Esophagus mucosa (tissue), 1 donor: ENCODE data around the gene RNF220. TPM values are rescaled to one million over a fixed set of nuclear protein-coding genes. Genes with fewer than 3 reads are reported as not detected.

Experiments used
- ATAC-seq: fragments of 200-7000 bp; cut with Tn5 transposase; one replicate; pipeline ENCODE4 v1.9.1; 2020
- total RNA-seq: library from RNA; stranded (reverse); gene quantifications from one replicate; pipeline ENCODE4 v1.2.4, GENCODE V29; 2023
- donor health status: DM: yes; HTN: yes; CAD: no.

The RNF220 gene
- total RNA-seq, 1 donor from 2014 or later, result 29.4 TPM

DNA sequence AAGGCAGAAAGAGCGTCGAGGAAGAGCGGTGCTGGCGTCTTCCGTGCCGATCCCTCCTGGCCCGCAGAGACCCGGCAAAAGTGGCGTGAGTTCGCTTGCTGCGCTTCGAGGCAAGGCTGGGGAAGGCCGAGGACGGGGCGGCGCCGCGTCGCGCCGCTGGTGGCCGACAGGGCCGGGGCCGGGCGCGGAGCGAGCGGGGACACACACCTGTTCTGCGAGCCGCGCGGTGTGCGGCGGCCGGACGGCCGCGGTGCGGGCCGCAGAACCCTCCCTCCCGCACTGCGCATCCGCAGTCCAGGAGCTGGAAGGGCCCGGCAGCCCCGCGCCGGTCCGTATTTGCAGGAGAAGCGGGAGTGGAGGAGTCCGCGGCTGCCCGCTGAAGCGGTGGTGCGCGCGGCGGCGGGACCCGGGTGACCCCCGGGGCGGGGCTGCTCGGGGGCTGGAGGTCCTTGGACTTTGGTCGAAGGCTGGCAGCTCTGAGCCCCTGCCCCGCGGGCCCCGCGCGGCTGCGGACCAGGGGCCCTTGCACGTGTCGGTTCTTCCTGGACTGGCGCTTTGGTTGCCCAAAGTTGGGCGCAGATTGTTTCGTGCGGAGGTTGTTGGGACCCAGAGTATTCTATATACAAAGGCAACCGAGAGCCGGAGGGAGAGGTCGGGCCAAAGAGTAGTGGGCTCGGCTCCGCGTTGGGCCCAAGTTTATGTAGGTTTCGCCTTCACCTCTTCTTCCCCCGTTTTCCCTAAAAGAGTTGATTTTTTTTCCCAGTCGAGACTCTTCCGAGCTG, 2.6 kb downstream of the RNF220 start:
- peak; percentile 5 for ATAC-seq

DNA sequence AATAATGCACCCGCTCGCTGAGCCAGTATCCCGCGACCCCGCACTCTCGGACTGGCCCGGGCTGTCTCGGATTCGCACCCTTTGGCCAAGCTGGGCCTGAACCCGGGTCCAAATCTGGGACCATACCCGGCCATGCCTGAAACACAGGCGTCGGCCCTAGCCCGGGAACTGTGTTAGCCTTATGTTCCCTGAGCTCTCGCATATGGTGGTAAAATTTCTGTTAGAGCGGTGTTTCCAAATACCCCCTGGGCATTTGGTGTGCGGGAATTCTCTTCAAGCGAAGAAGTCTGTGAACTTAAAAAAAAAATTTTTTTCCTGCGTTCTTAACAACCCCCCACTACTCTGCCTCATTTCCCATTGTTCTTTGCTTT, 3.1 kb downstream of the RNF220 start:
- no peak for ATAC-seq

DNA sequence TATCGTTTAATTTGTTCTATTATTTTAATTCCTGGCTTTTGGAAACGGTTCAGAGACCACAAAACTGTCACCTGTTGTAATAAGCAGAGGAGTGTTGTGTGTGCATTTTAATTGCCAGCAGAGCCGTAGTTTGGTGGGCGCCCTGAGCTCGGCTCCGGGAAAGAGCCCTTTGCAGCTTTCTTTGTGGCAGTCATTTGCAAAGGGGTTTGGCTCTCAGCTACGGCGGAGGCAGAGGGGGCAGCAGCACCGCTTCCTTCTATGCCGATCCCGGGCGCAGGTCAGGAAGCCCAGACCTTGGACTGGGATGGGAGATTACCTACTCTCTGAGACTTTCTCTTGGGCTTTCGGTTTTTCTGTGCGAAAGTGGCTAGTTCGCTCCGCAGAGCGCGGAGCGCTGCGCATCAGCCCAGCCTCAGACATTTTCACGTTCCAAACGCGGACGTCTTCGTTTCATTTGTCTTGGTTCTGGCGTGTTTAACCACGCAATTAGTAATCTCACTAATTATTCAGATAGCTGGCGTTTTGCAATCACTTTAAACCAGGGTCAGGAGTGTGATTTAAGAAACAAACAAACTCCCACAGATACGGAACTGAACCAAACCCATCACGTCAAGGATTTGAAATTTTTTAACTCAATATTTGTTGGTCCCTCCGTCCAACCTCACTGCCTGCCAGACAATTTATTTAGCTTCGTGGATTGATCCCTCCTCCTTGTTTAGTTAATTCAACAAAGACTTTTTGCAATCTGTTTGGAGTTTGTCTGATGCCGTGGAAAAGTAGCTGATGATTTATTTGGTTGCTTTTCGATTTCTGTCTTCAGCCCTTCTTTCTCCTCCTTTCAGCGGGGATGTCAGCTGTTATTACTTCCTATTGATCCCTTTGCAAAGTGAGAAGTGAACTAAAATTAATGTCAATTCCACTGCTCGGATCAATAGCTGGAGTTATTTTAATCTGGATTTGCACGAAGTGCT, 3.9 kb downstream of the RNF220 start:
- ATAC-seq, result no peak

DNA sequence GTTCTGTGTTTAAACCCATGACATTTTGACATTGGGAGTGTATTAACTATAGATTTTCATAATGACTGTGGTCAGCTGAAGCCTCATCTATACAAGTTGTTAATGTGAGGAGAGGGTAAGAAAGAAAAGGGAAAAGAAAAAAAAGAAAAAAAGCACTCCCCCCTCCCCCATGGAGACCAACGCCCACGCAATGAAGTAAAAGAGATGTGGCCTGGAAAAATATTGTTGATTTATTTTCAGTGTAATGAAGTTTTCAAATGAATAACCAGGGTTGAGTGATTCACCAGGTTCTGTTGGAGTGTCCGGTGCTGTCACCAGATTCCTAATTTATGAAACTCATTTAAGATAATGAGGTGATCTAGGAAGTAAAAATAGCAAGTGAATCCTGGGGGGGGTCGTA, 4.7 kb downstream of the RNF220 start:
- no peak for ATAC-seq

DNA sequence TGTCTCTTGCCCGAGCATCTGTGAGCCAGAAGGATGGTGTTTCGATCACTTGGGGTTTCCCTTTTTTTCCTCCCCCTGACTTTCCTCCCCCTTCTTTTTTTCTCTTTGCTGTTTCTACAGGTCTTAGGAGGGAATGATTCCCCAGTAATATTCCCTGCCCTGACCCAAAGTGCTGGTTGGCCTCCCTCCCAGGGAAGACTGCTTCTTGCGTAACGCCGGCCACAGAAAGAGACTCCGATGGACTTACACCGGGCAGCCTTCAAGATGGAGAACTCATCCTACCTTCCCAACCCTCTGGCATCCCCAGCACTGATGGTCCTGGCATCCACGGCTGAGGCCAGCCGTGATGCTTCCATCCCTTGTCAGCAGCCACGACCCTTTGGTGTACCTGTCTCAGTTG, 6.8 kb downstream of the RNF220 start:
- no peak for ATAC-seq

DNA sequence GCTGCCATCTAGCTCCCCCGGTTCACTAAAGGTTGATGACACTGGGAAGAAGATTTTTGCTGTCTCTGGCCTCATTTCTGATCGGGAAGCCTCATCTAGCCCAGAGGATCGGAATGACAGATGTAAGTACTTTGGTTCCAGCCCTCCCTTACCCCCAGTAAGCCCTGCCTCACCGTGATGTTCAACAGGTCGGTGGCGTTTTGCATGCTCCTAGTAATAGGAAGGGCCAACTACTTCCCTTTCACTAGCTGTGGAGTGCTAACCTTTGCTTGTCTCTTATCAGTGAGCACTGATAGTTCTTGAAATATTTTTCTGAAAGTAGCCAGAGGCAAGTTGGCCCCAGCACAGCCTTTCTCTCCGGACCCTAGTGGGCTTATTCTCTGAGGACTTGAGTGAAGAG, 7.5 kb downstream of the RNF220 start:
- no peak for ATAC-seq

DNA sequence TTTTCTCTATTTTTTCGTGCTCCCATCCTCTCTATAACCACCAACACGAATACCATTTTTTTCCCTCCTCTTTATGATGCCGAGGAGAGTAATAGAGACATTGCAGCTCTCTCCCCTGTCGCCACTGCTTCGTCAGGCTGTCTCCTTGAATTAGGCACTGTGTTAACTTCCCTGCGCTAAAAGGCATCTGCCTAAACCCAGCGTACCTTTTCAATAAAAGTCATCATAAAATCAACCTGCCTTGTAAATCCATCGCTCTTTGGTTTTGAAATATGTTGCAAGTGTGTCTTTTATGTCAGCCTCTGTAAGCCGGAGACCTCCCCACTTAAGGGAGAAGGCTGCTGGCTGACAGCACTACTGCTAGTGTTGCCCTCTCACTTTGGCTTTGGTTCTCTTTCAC, 8.7 kb downstream of the RNF220 start:
- ATAC-seq, result no peak

DNA sequence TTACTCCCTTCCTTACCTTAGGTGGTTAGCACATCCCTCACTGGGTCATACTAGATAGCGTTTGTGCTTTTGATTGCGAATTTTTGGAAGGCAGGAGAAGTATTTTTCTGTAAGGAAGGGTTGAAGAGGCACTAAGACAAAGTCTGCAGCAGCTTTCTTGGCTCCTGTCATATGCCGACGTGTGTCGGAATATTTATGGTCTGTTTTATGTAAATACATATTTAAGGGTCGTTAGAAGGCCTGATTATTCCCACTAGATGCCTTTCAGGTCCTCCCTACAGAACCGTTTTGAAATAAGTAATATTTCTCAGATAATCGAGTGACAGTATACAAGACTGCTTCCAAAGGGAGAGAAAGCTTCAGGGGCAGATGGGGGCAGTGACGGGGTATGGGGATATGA, 10.0 kb downstream of the RNF220 start:
- ATAC-seq, result no peak

DNA sequence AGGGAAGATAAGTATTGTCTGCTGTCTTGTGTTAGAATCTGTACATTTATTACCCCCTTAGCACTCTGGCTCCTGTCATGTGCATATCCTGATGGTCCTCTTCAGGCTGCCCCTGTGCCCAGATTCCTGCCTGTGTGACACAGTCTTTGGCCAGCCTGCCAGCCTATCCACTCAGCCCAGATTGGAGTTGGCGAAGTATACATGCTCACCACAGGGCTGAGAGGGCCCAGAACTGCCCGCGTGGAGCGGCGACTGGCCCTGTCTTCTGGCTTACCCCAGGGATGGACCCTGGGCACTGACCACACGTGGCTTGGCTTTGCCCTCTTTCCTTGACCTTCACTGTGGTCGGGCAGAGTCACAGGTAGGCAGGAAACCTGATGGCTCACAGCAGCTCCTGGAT, 11.4 kb downstream of the RNF220 start:
- ATAC-seq, result no peak

DNA sequence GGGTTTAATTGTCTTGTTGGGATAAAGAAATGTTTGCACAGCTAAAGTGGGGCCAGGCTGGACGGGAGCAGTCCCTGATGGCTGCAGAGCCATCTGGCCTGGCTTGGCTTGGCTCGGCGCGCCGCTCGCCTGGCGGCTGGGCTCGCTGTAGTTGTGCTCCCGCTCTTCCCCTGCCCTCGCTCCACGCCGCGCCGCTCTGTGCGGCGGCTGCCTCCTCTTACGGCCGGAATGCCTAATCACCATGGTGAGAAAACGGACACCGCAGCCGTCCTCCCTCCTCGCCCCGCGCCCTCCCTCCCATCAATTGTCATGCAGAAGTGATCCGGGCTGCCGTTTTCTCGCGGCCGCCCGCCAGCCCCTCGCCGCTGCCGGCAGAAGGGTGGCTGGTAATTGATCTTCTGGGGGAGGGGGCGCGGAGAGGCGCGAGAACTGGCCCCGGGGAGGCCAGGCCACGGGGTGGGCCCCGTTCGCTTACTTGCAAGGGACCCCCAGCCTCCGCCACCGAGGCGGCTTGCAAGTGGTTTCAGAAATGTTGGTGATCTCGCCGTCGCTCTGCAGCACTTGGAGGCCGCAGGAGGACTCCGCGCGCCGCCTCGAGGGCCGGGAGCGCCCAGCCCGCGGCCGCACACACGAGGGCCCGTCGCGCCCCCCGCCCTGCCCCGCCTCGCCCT, 12.4 kb downstream of the RNF220 start:
- ATAC-seq, result peak; percentile 23

DNA sequence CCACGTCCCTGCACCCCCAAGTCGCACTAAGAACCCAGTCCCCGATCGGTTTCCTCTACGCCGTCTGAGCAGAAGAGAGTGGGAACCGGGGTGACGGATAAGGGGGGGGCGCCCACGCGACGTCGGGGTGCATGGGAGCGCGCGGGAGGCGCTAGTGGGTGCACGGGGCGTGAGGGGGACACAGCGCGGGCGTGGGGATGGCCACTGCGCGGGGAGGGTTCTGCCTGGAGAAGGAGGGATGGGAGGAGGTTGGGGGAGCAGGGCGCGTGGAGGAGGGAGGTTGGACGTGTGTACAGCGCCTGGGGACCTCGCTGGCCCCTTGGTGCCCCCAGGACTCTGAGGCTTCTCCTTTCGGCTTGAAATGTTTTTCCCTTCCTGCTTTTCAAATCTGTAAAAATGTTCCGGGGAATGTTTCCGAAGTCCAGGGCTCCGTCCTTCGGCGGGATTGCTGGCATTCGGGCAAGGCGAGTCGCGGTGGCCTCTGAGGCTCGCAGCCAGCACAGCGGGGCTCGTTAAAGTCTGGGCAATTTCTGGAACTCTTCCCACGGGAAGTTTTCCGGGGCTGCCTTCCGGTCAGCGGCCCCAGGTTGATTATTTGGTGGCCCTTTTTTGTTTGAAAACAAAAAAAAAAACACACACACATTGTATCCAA, 13.1 kb downstream of the RNF220 start:
- no peak for ATAC-seq

DNA sequence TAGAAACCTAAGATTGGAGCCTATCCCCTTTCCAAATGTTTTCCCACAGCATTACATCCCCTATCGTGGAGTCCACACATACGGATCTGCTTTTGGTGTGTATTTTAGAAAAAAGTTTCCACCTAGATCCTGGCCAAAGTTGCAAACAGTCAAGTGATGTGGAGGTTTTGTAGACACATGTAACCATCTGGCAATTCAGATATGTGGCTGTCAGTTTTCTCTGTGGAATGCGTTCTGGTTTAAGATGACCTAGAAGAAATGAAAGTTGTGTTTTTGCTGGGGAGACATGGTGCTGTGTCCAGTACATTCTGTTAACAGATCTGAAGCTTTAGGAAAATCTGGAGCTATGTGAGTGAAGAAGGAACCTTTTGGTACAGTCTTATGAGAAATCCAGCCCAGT, 14.8 kb downstream of the RNF220 start:
- no peak for ATAC-seq

DNA sequence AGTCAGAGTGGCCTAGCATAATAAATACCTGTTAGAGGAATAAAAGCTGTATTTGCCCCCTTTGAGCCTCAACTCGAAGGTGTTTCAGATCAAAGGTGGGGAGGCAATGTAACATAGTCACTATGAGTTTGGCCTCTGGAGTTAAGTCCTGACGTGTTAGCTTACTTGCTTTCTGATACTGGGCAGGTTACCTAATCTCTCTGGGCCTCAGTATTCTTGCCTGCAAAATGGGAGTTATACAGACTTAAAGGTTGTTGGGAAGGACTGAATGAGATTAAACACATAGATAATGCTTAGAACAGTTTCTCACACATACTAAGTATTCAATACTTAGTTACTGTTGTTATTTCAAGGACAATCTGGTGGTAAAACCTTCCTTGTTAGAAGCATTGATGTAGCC, 15.5 kb downstream of the RNF220 start:
- no peak for ATAC-seq

DNA sequence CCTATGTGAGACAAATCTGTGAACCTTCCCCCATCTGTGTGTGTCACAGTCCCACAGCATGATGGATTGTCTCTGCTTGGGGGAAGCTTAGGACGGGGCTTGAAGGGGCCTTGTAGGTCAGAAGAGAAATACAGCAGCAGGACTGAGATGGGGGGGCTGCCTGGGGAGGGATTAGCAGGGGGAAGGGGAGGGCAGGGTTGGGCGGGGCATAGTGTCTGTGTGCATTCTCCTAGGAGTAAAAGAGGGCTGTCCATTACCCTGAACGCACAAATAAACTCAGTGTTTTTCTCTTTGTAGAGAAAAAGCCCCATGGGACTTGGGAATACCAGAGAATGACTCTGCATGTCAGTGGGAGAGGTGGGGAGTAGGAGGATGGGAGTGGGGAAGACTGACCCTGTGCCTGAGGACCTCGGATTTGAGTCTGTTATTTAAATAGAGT, 16.4 kb downstream of the RNF220 start:
- ATAC-seq, result no peak

DNA sequence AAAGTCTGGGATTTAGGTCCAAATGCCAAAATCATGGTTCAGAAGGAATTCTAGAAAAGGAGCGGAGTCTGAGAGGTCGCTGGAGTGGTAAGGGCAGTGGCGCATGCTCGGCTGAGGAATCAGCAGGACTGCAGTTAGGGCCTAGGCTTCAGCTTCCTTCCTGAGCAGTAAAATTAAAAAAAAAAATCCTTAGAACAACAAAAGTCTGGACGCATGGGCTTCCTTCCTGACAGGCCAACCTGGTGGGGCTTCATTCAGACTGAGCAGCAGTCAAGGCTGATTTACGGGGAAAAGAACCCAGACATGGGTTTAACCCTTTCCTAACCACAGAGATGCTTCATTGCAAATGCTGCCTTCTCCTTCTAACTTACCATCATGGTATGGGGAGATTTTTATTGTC, 17.1 kb downstream of the RNF220 start:
- ATAC-seq, result no peak

DNA sequence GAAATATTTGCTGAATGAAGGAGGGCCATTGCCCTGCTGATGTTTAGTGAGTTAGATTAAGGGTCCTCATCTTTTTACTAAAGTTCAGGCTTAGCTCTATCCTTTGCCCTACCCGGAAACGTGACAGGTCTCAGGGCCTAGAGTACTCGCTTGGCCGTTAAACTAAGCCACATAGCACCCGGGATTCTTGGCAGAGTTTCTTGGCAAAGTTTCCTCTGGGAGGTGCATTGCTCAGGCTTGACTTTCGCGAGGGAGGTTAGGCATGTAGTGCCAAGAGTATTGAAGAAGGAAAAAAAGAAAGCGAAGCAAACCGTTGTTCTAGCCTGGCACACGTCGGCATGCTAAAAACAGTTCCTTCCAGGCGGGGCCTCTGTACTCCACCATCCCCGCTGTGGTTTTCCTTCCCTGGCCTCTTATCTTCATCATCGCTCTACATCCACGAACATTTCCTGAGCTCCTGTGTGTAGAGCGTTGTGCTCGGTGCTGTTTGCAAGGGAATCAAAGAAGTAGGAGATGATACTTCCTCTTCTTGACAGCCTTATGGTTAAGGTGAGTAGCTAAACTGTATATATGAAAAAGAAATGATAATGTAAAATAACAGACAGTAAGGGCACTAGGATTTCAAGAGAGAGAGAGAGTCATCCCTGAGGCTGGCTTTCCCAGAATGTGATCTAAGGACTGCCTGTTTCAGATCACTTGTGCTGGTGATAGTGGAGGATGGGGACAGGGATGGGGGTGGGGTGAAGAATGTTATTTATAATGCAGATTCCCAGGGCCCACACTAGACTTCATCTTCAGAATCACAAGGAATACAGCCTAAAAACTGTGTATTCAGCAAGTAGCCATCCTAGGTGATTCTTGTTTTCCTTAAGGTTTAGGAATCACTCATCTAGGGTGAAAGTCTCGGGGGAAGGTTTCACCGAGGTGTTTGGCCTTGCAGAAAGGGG, 18.8 kb downstream of the RNF220 start:
- ATAC-seq, result peak; percentile 71

DNA sequence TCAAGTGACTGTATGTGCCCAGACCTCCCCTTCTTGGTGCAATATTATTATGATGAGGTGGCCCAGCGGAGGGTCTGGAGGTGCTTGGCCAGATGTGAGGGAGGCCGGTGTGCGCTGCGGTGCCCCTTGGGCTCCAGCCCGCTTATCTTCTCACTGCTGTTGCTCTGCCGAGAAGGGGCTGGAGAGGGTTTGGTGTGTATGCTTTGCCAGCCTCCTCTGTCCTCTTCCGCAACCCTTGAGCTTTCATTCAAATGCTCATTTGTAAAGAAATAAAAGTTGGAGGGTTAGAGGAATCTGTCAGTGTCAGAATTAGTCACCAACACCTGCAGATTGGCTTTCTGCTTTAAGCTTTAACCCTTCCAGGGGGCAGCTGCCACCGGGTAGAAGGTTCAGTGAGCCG, 19.7 kb downstream of the RNF220 start:
- ATAC-seq, result no peak

DNA sequence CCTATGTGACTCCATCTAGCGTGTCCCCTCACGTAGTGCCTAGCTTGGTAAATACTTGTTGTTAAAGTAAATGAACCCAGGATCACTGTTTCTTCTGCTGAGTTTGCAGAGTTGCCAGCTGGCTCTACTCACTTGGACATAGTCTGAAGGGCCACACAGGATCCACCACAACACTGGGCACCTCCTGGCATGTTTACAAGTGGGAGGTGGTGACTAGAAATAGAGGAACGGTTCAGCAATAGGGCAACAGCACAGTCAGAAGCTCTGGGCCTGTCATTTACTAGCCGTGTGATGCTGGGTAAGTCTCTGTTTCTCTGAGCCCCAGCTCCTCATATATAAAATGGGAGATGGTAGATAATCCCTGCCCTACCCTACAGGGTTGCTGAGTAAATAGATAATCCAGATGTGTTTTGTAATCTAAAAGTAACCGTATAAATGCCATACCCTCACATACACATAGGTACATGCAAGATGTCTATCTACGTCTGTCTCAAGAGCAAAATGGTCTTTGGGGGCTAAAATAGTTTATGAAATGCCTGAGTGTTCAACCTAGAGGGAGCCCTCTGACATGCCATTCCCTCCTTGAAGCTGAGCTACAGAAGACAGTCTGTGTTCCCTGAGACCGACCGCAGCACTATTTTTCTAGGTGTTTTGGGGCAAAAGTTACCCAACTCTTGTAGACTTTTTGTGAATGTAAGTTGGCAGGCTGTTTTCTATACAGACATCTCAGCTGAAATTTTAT, 20.5 kb downstream of the RNF220 start:
- no peak for ATAC-seq

DNA sequence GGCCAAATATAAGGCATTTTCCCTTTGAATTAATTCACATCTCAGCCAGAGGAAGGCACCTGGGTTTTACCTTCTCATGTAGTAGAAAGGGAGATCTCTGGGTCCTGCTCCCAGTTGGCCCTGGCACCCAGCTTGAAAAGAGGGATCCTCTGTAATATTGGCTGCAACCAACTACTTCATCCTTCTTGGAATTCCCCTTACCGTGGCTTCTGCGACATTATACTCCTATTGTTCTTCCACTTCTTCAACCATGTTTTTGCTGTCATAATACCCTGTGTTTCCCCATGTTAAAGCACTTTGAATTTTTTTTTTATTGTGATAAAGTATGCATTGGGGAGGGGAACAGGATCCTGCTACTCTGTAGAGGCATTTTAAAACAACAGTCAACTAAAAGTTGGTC, 26.8 kb downstream of the RNF220 start:
- no peak for ATAC-seq

DNA sequence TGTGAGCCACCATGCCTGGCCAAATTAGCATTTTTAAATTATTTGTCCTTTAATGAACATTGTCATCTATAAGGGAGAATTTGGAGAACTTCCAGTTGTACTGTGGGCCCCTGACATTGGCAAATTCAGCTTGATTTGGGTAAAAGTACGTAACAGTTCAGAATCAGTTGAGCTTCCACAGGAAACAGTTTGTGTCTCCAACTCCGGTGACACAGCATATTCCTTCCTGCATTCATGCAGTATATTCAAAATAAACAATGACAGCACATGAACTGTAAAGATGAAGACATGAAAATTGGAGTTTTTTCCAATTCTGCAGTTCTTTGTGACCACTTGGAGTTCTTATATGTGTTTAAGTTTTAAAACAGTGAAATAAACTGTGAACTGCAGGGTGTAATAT, 28.2 kb downstream of the RNF220 start:
- no peak for ATAC-seq
